Measurements from ENCODE around the gene RBSN. TPM values are rescaled to one million over a fixed set of nuclear protein-coding genes. Genes with fewer than 3 reads are reported as not detected.
A peak's percentile ranks its signal among the peaks of the same experiment; 100 is the strongest.

RBSN gene
- total RNA-seq, 2 donors from 2014 or later: 23.3 to 25.2 TPM

- Histone ChIP-seq H3K4me1 (ENCODE audit: control insufficient read depth, insufficient read depth, low read length) (no peaks in the 10 kb centered on the region), H3K27ac (ENCODE audit: low read depth, low read length) (no peak overlapping the region), H3K27me3 (ENCODE audit: control insufficient read depth, insufficient read depth, low read length, poor library complexity, severe bottlenecking) (no peaks in the 10 kb centered on the region), H3K36me3 (ENCODE audit: control insufficient read depth, insufficient read depth, low read length) (peaks cover 94% of the 10 kb centered on the region), H3K9me3 (ENCODE audit: control insufficient read depth, low read length) (no peaks in the 10 kb centered on the region), H3K9ac (ENCODE audit: extremely low read depth, low read length, poor library complexity, severe bottlenecking) (no peak overlapping the region), H3K4me3 (ENCODE audit: low read length) (no peak overlapping the region)
- Mint-ChIP-seq H3K27me3 (ENCODE audit: insufficient read depth) (no peaks in the 10 kb centered on the region), H3K27ac (peak overlapping the region; percentile 80), H3K4me3 (no peak overlapping the region), H3K36me3 (ENCODE audit: low read depth) (peaks cover 80% of the 10 kb centered on the region), H3K4me1 (no peaks in the 10 kb centered on the region), H3K9me3 (no peaks in the 10 kb centered on the region)
- TF ChIP-seq CTCF (conservative IDR thresholded peaks at IDR 0.05): no peak
- WGBS, 2 experiments (ENCODE audit: insufficient coverage in 1 of 2, insufficient read length in 1 of 2): 96 to 98% methylated on average over 7 of the region's 7 CpGs
- no peak for DNase-seq
Observed at GRCh38 chr3:15044326-15044725, 54.6 kb downstream of the RBSN start.

- Mint-ChIP-seq H3K27me3 (ENCODE audit: insufficient read depth) (no peaks in the 10 kb centered on the region), H3K9me3 (no peaks in the 10 kb centered on the region), H3K27ac (no peak overlapping the region), H3K36me3 (ENCODE audit: low read depth) (peaks cover 84% of the 10 kb centered on the region), H3K4me1 (peaks cover 4% of the 10 kb centered on the region), H3K4me3 (no peak overlapping the region)
- Histone ChIP-seq H3K36me3 (ENCODE audit: control insufficient read depth, insufficient read depth, low read length) (peaks cover 87% of the 10 kb centered on the region), H3K27ac (ENCODE audit: low read depth, low read length) (no peak overlapping the region), H3K9ac (ENCODE audit: extremely low read depth, low read length, poor library complexity, severe bottlenecking) (no peak overlapping the region), H3K27me3 (ENCODE audit: control insufficient read depth, insufficient read depth, low read length, poor library complexity, severe bottlenecking) (no peaks in the 10 kb centered on the region), H3K9me3 (ENCODE audit: control insufficient read depth, low read length) (no peaks in the 10 kb centered on the region), H3K4me1 (ENCODE audit: control insufficient read depth, insufficient read depth, low read length) (peaks cover 4% of the 10 kb centered on the region), H3K4me3 (ENCODE audit: low read length) (no peak overlapping the region)
- WGBS, 2 experiments (ENCODE audit: insufficient coverage in 1 of 2, insufficient read length in 1 of 2): 94 to 98% methylated on average over 9 to 11 of the region's 11 CpGs
- TF ChIP-seq CTCF (conservative IDR thresholded peaks at IDR 0.05): no peak
- no peak for DNase-seq
Observed at GRCh38 chr3:15043408-15044171, 55.4 kb downstream of the RBSN start.

GRCh38 chr3:15042936-15043335 lies 56.0 kb downstream of the RBSN start:
- H3K36me3 Mint-ChIP-seq (ENCODE audit: low read depth): peaks cover 87% of the 10 kb centered on the region
- 100% methylated on average over 1 to 3 of the region's 3 CpGs for WGBS, 2 experiments (ENCODE audit: insufficient coverage in 1 of 2, insufficient read length in 1 of 2)
- no peaks in the 10 kb centered on the region for H3K27me3 Mint-ChIP-seq (ENCODE audit: insufficient read depth)
- Histone ChIP-seq H3K4me1 (ENCODE audit: control insufficient read depth, insufficient read depth, low read length) (peaks cover 8% of the 10 kb centered on the region), H3K27me3 (ENCODE audit: control insufficient read depth, insufficient read depth, low read length, poor library complexity, severe bottlenecking) (no peaks in the 10 kb centered on the region), H3K36me3 (ENCODE audit: control insufficient read depth, insufficient read depth, low read length) (peaks cover 87% of the 10 kb centered on the region), H3K4me3 (ENCODE audit: low read length) (no peak overlapping the region), H3K27ac (ENCODE audit: low read depth, low read length) (no peak overlapping the region), H3K9me3 (ENCODE audit: control insufficient read depth, low read length) (no peaks in the 10 kb centered on the region), H3K9ac (ENCODE audit: extremely low read depth, low read length, poor library complexity, severe bottlenecking) (no peak overlapping the region)
- no peak overlapping the region for H3K4me3 Mint-ChIP-seq
- DNase-seq: no peak
- H3K27ac Mint-ChIP-seq: no peak overlapping the region
- H3K9me3 Mint-ChIP-seq: no peaks in the 10 kb centered on the region
- peaks cover 9% of the 10 kb centered on the region for H3K4me1 Mint-ChIP-seq
- no peak for TF ChIP-seq CTCF (conservative IDR thresholded peaks at IDR 0.05)
